Retina (tissue), 1 donor: ENCODE measurements around the gene DCAF8L2.
A peak's percentile ranks its signal among the peaks of the same experiment; 100 is the strongest.
"Not testable (repeated sequence)": the region's sequence is repeated elsewhere in the genome, so short reads cannot be mapped to it uniquely, and the experiment has no call there.

Experiments
- DNase-seq: peaks from one replicate; pipeline ENCODE4 v3.0.0-alpha.2; 2016

DCAF8L2 gene

DNA sequence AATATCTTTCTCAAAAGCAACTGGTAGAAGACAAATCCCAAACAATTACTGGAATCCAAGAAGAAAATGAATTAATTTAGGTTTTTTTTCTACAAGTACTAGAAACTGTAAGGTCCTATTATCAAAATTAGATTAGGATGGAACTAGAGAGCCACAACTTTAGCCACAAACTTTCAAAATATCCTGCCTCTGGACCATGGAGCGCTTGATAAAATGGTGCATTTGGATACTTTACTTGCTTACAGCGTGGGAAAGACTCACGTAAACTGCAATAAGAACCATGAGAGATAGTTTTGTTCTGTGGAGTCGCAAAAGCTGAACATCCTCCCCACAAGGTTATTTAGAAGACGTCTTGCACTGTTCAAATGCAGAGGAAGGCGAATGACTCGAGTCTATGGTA, at the start of gene DCAF8L2:
Gene DCAF8L2, plus strand, starts transcription at position 301 of the 400 bp plus-strand sequence. CDS start 156,552 bp downstream, outside the sequence.
- no peak for DNase-seq

DNA sequence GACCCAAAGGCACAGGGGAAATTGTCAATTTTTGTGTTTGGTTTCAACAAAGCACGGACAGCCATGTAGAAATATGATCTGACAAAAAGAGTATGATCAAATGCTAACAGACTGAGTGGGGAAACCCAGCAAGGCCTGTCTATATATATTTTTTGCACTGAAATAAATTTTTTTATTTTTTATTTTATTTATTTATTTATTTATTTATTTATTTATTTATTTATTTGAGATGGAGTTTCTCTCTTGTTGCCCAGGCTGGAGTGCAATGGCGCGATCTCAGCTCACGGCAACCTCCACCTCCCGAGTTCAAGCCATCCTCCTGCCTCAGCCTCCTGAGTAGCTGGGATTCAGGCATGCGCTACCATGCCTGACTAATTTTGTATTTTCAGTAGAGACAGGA, 49.0 kb upstream of the DCAF8L2 start:
- not testable (repeated sequence) for DNase-seq

- no peak for DNase-seq
Observed at GRCh38 chrX:27548624-27549023, 41.5 kb upstream of the DCAF8L2 start.

- no peak for DNase-seq
Observed at GRCh38 chrX:27549688-27550087, 40.5 kb upstream of the DCAF8L2 start.

DNA sequence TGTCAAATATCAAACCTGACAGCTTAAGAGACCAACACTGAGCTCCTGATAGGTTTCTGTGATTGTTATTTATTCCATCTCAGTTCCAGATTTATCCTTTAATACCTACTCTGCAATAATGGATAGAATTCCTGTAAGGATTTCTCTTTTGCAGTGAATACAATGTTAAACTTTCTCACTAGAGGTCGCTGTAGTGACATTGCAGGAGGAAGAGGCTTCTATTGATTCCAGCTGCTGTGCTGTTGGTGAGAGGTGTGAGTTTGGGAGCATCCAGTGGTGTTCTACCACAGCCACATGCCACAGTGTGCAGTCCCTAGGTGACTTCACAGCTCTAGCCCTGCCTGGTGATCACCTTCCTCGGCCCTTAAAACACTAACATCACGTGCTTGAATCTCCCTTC, 34.6 kb upstream of the DCAF8L2 start:
- DNase-seq = peak; percentile 3

- no peak for DNase-seq
Observed at GRCh38 chrX:27565992-27566391, 24.2 kb upstream of the DCAF8L2 start.

DNA sequence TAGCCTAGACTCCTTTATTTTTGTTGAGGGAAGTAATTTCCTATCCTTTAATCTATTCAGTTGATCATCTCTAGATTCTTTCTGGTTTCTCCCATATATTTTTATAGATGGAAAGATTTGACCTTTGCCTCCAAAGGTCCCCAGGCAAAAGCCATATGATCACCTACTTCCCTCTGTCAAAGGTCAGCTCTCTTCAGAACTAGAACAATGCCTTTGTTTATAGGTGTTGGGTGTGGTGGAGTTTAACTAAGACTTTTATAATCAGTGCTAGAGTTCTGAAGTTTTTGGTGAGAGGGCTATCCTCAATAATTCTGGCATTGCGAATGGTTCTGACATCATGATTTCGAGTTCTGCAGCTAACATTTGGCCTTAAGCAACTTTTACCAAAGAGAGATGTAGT, 19.0 kb upstream of the DCAF8L2 start:
- no peak for DNase-seq

GRCh38 chrX:27575565-27575964, 14.6 kb upstream of the DCAF8L2 start:
- no peak for DNase-seq

- no peak for DNase-seq
Observed at GRCh38 chrX:27583976-27584375, 6.2 kb upstream of the DCAF8L2 start.

GRCh38 chrX:27591938-27592337, 1.8 kb downstream of the DCAF8L2 start:
- no peak for DNase-seq

GRCh38 chrX:27597508-27597907, 7.4 kb downstream of the DCAF8L2 start:
- DNase-seq = no peak

DNA sequence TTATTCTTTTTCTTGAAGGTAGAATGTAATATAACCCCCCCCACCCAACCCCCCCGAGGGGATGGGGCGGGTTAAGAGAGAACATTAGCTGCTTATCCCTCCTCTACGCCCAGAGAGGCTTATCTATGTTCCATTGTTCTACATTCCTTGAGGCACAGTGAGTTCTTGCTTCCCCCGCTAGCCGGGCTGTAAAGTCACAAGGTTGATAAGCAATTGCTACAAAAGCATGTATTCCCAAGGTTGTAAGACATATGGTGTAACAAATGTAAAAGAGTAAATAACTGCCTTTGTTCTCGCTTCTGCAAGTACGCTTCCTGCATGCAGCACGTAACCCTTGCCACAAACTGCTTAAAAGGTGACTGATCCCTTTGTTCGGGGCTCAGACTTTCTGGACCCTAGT, 8.2 kb downstream of the DCAF8L2 start:
- DNase-seq = no peak

- no peak for DNase-seq
Observed at GRCh38 chrX:27599928-27600327, 9.8 kb downstream of the DCAF8L2 start.

DNA sequence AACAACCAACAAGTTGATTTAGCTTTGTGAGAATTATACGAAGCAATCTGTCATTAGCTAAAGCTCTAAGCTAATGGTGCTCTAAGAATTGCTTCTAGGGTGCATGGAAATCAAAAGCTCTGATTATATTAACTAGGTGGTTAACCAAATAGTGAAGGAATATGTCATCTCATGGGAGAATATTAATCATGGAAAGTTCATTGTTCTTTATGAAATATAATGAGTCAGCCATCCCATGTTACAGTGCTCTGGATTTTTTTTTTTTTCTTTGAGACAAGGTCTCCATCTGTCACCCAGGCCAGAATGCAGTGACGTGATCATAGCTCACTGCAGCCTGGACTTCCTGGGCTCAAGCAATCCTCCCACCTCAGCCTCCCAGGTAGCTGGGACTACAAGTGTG, 10.5 kb downstream of the DCAF8L2 start:
- DNase-seq = no peak

DNA sequence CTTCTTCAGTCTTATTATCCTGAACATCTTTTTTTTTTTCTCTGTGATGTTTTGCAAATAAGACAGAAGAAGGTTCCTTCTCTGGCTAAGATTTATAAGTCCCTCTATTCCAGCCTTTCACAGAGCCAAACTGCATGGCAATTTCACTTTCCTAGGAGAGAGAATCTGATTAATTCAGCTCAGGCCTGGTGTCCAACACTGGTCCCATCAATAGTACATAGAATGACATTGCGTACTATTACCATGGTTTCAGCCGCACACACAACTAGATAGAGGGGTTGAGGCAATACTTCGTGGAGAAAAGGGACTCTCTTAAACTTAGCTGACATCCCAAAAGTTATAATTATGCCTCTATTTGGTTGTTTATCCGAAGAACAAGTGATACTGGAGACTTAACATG, 18.5 kb downstream of the DCAF8L2 start:
- no peak for DNase-seq

DNA sequence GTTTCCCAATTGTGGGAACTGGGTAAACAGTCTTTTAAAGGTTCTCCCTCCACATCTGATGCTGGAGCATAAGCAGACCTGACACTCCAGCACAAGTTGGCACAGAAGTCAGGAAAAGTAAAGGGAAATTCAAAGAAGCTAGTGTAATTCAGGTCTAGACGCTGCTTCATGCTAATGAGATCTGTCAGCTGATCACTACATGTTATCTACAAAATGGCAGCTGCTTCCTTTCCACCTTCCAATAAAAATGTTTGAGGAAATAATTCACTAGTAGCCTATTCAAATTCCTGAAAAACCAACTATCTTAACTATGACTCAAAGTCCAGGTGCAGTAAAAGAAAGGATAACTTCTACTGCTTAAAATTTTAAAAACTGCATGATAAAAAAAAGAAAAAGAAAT, 29.3 kb downstream of the DCAF8L2 start:
- no peak for DNase-seq

GRCh38 chrX:27619975-27620374, 29.8 kb downstream of the DCAF8L2 start:
- no peak for DNase-seq

GRCh38 chrX:27622883-27623282, 32.7 kb downstream of the DCAF8L2 start:
- no peak for DNase-seq

- DNase-seq = no peak
Observed at GRCh38 chrX:27626066-27626465, 35.9 kb downstream of the DCAF8L2 start.

- DNase-seq = no peak
Observed at GRCh38 chrX:27633328-27633727, 43.2 kb downstream of the DCAF8L2 start.

DNA sequence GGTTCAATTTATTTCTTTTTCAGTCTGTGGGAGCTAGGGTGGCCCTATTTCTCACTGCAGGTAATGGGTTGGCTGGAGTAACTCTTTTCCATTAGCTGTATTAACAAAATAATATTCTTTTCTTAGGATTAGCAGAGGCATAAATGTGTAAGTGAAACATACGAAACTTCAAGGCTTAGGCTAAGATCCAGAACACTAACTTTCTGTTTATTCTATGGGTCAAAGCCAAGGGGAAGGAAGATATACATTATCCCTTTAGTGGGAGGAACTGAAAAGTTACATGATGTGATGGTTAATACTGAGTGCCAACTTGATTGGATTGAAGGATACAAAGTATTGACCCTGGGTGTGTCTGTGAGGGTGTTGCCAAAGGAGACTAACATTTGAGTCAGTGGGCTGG, 66.4 kb downstream of the DCAF8L2 start:
- no peak for DNase-seq

- no peak for DNase-seq
Observed at GRCh38 chrX:27660878-27661277, 70.7 kb downstream of the DCAF8L2 start.

DNA sequence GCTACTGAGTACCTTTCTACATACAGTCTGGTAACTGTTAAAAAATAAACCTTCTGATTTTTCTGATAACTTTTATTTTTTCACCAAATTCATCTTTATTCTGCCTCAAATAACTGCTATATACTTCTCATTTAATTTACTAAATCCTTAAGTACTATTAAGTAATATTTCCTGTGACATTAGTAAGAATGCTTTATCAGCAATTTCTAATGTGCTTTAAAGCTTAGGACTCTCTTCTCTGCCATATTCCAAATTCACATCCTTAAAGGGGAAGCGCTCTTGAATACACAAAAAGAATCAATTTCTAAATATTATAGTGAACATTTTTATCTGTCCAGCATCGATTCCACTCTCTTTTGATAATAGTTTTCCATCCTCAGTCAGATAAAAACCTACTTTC, 81.1 kb downstream of the DCAF8L2 start:
- DNase-seq = no peak

- no peak for DNase-seq
Observed at GRCh38 chrX:27674491-27674890, 84.3 kb downstream of the DCAF8L2 start.

DNA sequence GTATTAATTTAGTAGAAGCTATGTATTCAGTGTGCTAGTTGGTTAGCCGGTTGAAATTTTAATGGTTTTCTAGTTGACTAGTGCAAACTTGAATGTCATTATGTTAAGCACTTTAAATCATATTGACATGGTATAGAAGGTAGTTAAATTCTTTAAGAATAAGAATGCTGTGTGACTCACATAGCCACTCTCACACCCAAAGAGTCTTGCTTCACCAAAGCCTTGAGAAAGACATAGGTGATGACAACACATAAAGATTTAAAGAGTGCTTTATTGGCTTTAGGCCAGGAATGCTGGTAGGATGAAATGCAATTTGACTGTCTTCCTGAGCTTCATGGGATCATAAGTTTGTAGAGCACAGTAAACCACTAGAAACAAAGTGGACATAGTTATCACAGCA, 85.3 kb downstream of the DCAF8L2 start:
- DNase-seq = no peak

DNA sequence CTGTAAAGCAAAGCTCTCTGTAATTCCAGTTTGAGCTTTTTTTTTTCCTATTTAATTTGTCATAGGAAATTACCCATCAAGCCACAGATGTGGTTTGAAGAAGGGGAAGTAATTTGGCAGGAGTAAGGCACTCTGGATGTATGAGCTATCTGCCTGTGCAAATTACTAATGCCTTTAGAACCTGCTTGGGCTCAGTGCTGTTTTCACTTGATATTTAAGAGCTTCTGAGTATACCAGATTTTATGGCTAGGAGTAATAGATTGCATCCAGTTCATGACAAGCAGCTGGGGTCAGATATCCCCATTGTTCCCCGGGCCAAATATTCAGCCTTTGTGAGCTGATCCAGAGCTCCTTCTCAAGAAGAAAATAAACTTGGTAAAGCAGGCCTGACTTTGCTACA, 89.1 kb downstream of the DCAF8L2 start:
- no peak for DNase-seq
